ENCODE data around the gene GARIN5B. TPM values are rescaled to one million over a fixed set of nuclear protein-coding genes. Genes with fewer than 3 reads are reported as not detected.
A peak's percentile ranks its signal among the peaks of the same experiment; 100 is the strongest.

Gene GARIN5B
- total RNA-seq, 1 experiment from 2014 or later: 0.13 TPM

- H2BK15ac ChIP-seq (ENCODE audit: low read depth, low read length): no peak overlapping the region
- H2AK5ac ChIP-seq (ENCODE audit: insufficient read length, low read length): no peak overlapping the region
- H2AFZ ChIP-seq (ENCODE audit: low read length): no peak overlapping the region
- no peak overlapping the region for H4K91ac ChIP-seq (ENCODE audit: insufficient read length, low read depth, low read length)
- no peaks in the 10 kb centered on the region for H4K20me1 ChIP-seq (ENCODE audit: control insufficient read depth, insufficient read depth, insufficient read length)
- no peak overlapping the region for H3T11ph ChIP-seq (ENCODE audit: low read length)
- H3K23me2 ChIP-seq (ENCODE audit: insufficient read length, low read depth, low read length, poor library complexity, severe bottlenecking): peaks cover 7% of the 10 kb centered on the region
- H4K8ac ChIP-seq (replicated peaks; ENCODE audit: insufficient read length, low read depth, low read length): no peak overlapping the region
- no peak overlapping the region for H3K27ac ChIP-seq (ENCODE audit: insufficient read length, low read depth, low read length)
- no peaks in the 10 kb centered on the region for H3K79me2 ChIP-seq (ENCODE audit: insufficient read depth, low read length)
- H2BK20ac ChIP-seq (ENCODE audit: low read depth, low read length, poor library complexity, severe bottlenecking): no peak overlapping the region
- no peak overlapping the region for H4K5ac ChIP-seq (ENCODE audit: insufficient read length, low read depth, low read length)
- WGBS (ENCODE audit: extremely low coverage, insufficient read length, low lambda C conversion rate): no CpG with 5 or more reads among the region's 13 CpGs
- H3K9me3 Mint-ChIP-seq: no peaks in the 10 kb centered on the region; a peak in 1 of 5 replicates
- H3K9ac ChIP-seq (ENCODE audit: extremely low read depth, insufficient read length, low read length): no peak overlapping the region
- H3K4ac ChIP-seq (ENCODE audit: low read depth, low read length): no peak overlapping the region
- no peaks in the 10 kb centered on the region for H3K9me3 ChIP-seq (ENCODE audit: control insufficient read depth, low read depth, low read length)
- H3K4me1 ChIP-seq (ENCODE audit: insufficient read depth, low read length): no peaks in the 10 kb centered on the region; the same call in 1 of the 2 replicates
- H2BK12ac ChIP-seq (ENCODE audit: insufficient read length, low read depth, low read length): no peak overlapping the region
- no peak overlapping the region for H3K23ac ChIP-seq (ENCODE audit: insufficient read length, low read depth, low read length)
- H3K4me3 Mint-ChIP-seq: peak overlapping the region in 1 of 2 experiments; percentile 71; a peak in 2 of 5 replicates
- H3K18ac ChIP-seq (ENCODE audit: insufficient read length, low read depth, low read length): no peak overlapping the region
- H2BK120ac ChIP-seq (ENCODE audit: low read depth, low read length, poor library complexity, severe bottlenecking): no peak overlapping the region
- H3K27me3 Mint-ChIP-seq (ENCODE audit: low read depth): peaks cover 85% of the 10 kb centered on the region
- H3K79me1 ChIP-seq (ENCODE audit: insufficient read depth, low read depth, low read length, poor library complexity, severe bottlenecking): no peaks in the 10 kb centered on the region
- H3K4me2 ChIP-seq (ENCODE audit: insufficient read depth, insufficient read length, low read length): no peak overlapping the region
- TF ChIP-seq, protein P1, sequence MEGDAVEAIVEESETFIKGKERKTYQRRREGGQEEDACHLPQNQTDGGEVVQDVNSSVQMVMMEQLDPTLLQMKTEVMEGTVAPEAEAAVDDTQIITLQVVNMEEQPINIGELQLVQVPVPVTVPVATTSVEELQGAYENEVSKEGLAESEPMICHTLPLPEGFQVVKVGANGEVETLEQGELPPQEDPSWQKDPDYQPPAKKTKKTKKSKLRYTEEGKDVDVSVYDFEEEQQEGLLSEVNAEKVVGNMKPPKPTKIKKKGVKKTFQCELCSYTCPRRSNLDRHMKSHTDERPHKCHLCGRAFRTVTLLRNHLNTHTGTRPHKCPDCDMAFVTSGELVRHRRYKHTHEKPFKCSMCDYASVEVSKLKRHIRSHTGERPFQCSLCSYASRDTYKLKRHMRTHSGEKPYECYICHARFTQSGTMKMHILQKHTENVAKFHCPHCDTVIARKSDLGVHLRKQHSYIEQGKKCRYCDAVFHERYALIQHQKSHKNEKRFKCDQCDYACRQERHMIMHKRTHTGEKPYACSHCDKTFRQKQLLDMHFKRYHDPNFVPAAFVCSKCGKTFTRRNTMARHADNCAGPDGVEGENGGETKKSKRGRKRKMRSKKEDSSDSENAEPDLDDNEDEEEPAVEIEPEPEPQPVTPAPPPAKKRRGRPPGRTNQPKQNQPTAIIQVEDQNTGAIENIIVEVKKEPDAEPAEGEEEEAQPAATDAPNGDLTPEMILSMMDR (conservative IDR thresholded peaks at IDR 0.05): no peak
- H3K36me3 Mint-ChIP-seq (ENCODE audit: insufficient read depth in 1 of 3, low read depth in 3 of 3): peaks cover 2 to 28% (median 6%) of the 10 kb centered on the region in 3 experiments; a peak in 4 of 7 replicates
- H2BK5ac ChIP-seq (ENCODE audit: insufficient read length, low read length): no peak overlapping the region
- H3K27me3 ChIP-seq (ENCODE audit: insufficient read depth, low read length): peaks cover 17% of the 10 kb centered on the region; the same call in 1 of the 2 replicates
- no peak overlapping the region for H3K14ac ChIP-seq (ENCODE audit: insufficient read depth, low read length)
- no peak overlapping the region for H3K56ac ChIP-seq (ENCODE audit: insufficient read length, low read depth, low read length)
- H3K4me1 Mint-ChIP-seq: peaks cover 38 to 39% of the 10 kb centered on the region in 2 experiments
- H3K27ac Mint-ChIP-seq: peak overlapping the region in 1 of 3 experiments; percentile 55; a peak in 2 of 7 replicates
- DNase-seq: no peak
Measured at GRCh38 chr19:55355213-55355821, 7.7 kb downstream of the GARIN5B start.
